ENCODE results near the gene IL22RA1. TPM values are rescaled to one million over a fixed set of nuclear protein-coding genes. Genes with fewer than 3 reads are reported as not detected.
A peak's percentile ranks its signal among the peaks of the same experiment; 100 is the strongest.

IL22RA1 gene
- total and polyA plus RNA-seq, 2 donors (not counting 1 experiment from before 2014, with no cell fraction given): under 0.01 to 0.03 TPM

DNA sequence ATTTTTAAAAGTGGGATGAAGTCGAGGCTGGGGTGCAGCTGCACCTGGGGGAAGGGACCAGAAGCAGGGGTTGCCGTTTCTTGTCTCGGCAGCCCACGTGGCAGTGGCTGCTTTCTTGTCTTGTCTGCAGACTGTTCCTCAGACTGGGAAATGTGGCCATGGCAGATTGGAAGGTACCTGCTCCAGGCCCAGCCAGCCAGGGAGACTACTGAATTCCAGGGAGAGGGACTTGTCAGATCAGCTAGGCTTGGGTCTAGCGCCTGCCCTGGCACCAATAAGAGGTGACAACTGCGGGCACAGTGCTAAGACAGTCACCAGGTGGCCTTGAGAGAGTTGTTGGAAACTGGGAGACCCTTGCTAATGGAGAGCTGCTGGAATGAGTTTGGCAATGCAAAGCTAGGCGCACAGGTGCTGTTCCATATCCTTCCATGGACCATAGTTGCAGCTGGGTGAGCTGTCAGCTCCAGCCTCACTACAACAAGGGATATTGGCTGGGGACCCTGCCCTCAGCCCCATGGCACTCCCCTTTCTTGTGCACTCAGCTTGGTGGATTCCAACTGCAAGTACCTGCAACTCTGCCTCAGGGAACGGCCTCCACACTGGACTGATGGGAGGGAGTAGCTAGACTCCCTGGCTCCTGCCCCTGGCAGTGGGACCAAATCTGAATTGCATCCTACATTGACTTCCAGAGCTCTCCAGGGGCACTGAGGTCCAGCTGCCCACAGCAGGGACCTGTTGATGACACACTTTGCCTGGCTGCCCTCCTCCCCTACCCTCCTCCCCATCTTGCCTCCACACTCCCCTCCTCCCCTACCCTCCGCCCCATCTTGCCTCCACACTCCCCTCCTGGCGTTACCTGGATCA is 9.9 kb upstream of the IL22RA1 start:
- Histone ChIP-seq H3K79me2 (ENCODE audit: control insufficient read depth, insufficient read depth, low read length) (no peaks in the 10 kb centered on the region), H3K9me3 (ENCODE audit: control insufficient read depth, insufficient read depth, low read depth, low read length) (no peaks in the 10 kb centered on the region), H3K4me2 (ENCODE audit: extremely low read depth, insufficient read depth, low read length) (no peak overlapping the region), H3K27me3 (ENCODE audit: control insufficient read depth, insufficient read depth, low read length) (peaks cover 9% of the 10 kb centered on the region), H3K36me3 (ENCODE audit: control insufficient read depth, insufficient read depth, low read length) (no peaks in the 10 kb centered on the region), H3K27ac (ENCODE audit: insufficient read depth, low read length) (no peak overlapping the region), H3K9ac (ENCODE audit: insufficient read depth, low read length) (no peak overlapping the region), H3K4me3 (replicated peaks in 1 of 4; ENCODE audit: control extremely low read depth in 1 of 4, insufficient read depth in 1 of 4, low read depth in 3 of 4, low read length in 4 of 4) (no peak overlapping the region), H3K4me1 (ENCODE audit: control insufficient read depth, extremely low read depth, insufficient read depth, low read length) (no peaks in the 10 kb centered on the region), H2AFZ (ENCODE audit: low read length) (no peak overlapping the region), H4K20me1 (ENCODE audit: control insufficient read depth, extremely low read depth, insufficient read depth, low read length) (no peaks in the 10 kb centered on the region)
- no peak for DNase-seq (ENCODE audit: low read depth in 2 of 2)
- TF ChIP-seq, protein P1, sequence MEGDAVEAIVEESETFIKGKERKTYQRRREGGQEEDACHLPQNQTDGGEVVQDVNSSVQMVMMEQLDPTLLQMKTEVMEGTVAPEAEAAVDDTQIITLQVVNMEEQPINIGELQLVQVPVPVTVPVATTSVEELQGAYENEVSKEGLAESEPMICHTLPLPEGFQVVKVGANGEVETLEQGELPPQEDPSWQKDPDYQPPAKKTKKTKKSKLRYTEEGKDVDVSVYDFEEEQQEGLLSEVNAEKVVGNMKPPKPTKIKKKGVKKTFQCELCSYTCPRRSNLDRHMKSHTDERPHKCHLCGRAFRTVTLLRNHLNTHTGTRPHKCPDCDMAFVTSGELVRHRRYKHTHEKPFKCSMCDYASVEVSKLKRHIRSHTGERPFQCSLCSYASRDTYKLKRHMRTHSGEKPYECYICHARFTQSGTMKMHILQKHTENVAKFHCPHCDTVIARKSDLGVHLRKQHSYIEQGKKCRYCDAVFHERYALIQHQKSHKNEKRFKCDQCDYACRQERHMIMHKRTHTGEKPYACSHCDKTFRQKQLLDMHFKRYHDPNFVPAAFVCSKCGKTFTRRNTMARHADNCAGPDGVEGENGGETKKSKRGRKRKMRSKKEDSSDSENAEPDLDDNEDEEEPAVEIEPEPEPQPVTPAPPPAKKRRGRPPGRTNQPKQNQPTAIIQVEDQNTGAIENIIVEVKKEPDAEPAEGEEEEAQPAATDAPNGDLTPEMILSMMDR (conservative IDR thresholded peaks at IDR 0.05 in 1 of 2, IDR thresholded peaks at IDR 0.05 in 1 of 2; ENCODE audit: low read depth in 1 of 2, low read length in 2 of 2): no peak
- TF ChIP-seq EZH2 (IDR thresholded peaks at IDR 0.05; ENCODE audit: low read length, missing control alignments): no peak

- Histone ChIP-seq H3K79me2 (ENCODE audit: control insufficient read depth, insufficient read depth, low read length) (no peaks in the 10 kb centered on the region), H3K4me3 (replicated peaks in 1 of 4; ENCODE audit: control extremely low read depth in 1 of 4, insufficient read depth in 1 of 4, low read depth in 3 of 4, low read length in 4 of 4) (no peak overlapping the region), H3K27me3 (ENCODE audit: control insufficient read depth, insufficient read depth, low read length) (peaks cover 9% of the 10 kb centered on the region), H3K4me2 (ENCODE audit: extremely low read depth, insufficient read depth, low read length) (no peak overlapping the region), H3K9ac (ENCODE audit: insufficient read depth, low read length) (no peak overlapping the region), H3K9me3 (ENCODE audit: control insufficient read depth, insufficient read depth, low read depth, low read length) (no peaks in the 10 kb centered on the region), H3K27ac (ENCODE audit: insufficient read depth, low read length) (no peak overlapping the region), H3K4me1 (ENCODE audit: control insufficient read depth, extremely low read depth, insufficient read depth, low read length) (no peaks in the 10 kb centered on the region), H4K20me1 (ENCODE audit: control insufficient read depth, extremely low read depth, insufficient read depth, low read length) (no peaks in the 10 kb centered on the region), H2AFZ (ENCODE audit: low read length) (no peak overlapping the region), H3K36me3 (ENCODE audit: control insufficient read depth, insufficient read depth, low read length) (no peaks in the 10 kb centered on the region)
- no peak for TF ChIP-seq EZH2 (IDR thresholded peaks at IDR 0.05; ENCODE audit: low read length, missing control alignments)
- TF ChIP-seq, protein P1 (conservative IDR thresholded peaks at IDR 0.05 in 1 of 2, IDR thresholded peaks at IDR 0.05 in 1 of 2; ENCODE audit: low read depth in 1 of 2, low read length in 2 of 2): no peak
- no peak for DNase-seq (ENCODE audit: low read depth in 2 of 2)
Measured at GRCh38 chr1:24151175-24151533, 8.2 kb upstream of the IL22RA1 start.

- Histone ChIP-seq H3K79me2 (ENCODE audit: control insufficient read depth, insufficient read depth, low read length) (no peaks in the 10 kb centered on the region), H3K9ac (ENCODE audit: insufficient read depth, low read length) (no peak overlapping the region), H3K4me2 (ENCODE audit: extremely low read depth, insufficient read depth, low read length) (peak overlapping the region; percentile 46), H3K36me3 (ENCODE audit: control insufficient read depth, insufficient read depth, low read length) (no peaks in the 10 kb centered on the region), H3K4me1 (ENCODE audit: control insufficient read depth, extremely low read depth, insufficient read depth, low read length) (no peaks in the 10 kb centered on the region), H3K4me3 (replicated peaks in 1 of 4; ENCODE audit: control extremely low read depth in 1 of 4, insufficient read depth in 1 of 4, low read depth in 3 of 4, low read length in 4 of 4) (peak overlapping the region in 1 of 4 experiments; percentile 13), H3K9me3 (ENCODE audit: control insufficient read depth, insufficient read depth, low read depth, low read length) (no peaks in the 10 kb centered on the region), H3K27ac (ENCODE audit: insufficient read depth, low read length) (no peak overlapping the region), H4K20me1 (ENCODE audit: control insufficient read depth, extremely low read depth, insufficient read depth, low read length) (no peaks in the 10 kb centered on the region), H2AFZ (ENCODE audit: low read length) (no peak overlapping the region), H3K27me3 (ENCODE audit: control insufficient read depth, insufficient read depth, low read length) (peaks cover 9% of the 10 kb centered on the region)
- TF ChIP-seq EZH2 (IDR thresholded peaks at IDR 0.05; ENCODE audit: low read length, missing control alignments): peak; percentile 36
- TF ChIP-seq, protein P1 (conservative IDR thresholded peaks at IDR 0.05 in 1 of 2, IDR thresholded peaks at IDR 0.05 in 1 of 2; ENCODE audit: low read depth in 1 of 2, low read length in 2 of 2): peak; percentile 68 to 82
- peak; percentile 71 to 75 for DNase-seq (ENCODE audit: low read depth in 2 of 2)
Measured at GRCh38 chr1:24150234-24151174, 7.6 kb upstream of the IL22RA1 start.

Data from fibroblast of lung (primary cell).